IPS-20b (cell line): Measurements from ENCODE around the gene ST3GAL3.

Experiments
- H3K27ac ChIP-seq: one replicate; pipeline ENCODE4 v1.5.1; 2013; ENCODE audit warnings: low read length
- H3K27me3 ChIP-seq: 2 replicates; pipeline ENCODE4 v1.6.1; 2013; ENCODE audit warnings: mild to moderate bottlenecking, low read length, inconsistent platforms; ENCODE audit not compliant: insufficient read depth
- H3K36me3 ChIP-seq: 2 replicates; pipeline ENCODE4 v1.6.1; 2013; ENCODE audit warnings: low read depth, mild to moderate bottlenecking, inconsistent platforms, low read length, moderate library complexity; ENCODE audit not compliant: insufficient read depth
- H3K4me1 ChIP-seq: 2 replicates; pipeline ENCODE4 v1.6.1; 2013; ENCODE audit warnings: mild to moderate bottlenecking, control low read depth, inconsistent platforms, low read length, moderate library complexity; ENCODE audit not compliant: insufficient read depth
- H3K4me3 ChIP-seq: 2 replicates; pipeline ENCODE4 v1.5.1; 2013; ENCODE audit warnings: mild to moderate bottlenecking, low read length, inconsistent platforms
- H3K9ac ChIP-seq: 2 replicates; pipeline ENCODE4 v1.6.1; 2013; ENCODE audit warnings: low read depth, mild to moderate bottlenecking, inconsistent platforms, low read length, moderate library complexity
- H3K9me3 ChIP-seq: 2 replicates; pipeline ENCODE4 v1.6.1; 2013; ENCODE audit warnings: mild to moderate bottlenecking, low read depth, low read length, inconsistent platforms; ENCODE audit not compliant: insufficient read depth

Gene ST3GAL3

GRCh38 chr1:43707190-43708001 is at the start of gene ST3GAL3:
Gene ST3GAL3 (plus strand): TSS chr1:43707536. CDS start chr1:43736263, 28,727 bp downstream.
- Histone ChIP-seq H3K9ac (peak within 1 kb of the TSS; percentile 96), H3K4me1 (peaks cover 11% of the 10 kb centered on the region; the same call in 1 of the 2 replicates), H3K27me3 (no peaks in the 10 kb centered on the region), H3K27ac (peak within 1 kb of the TSS; percentile 57), H3K9me3 (no peaks in the 10 kb centered on the region), H3K36me3 (peaks cover 37% of the 10 kb centered on the region), H3K4me3 (peak within 1 kb of the TSS; percentile 97)

GRCh38 chr1:43659212-43660166 is 47.8 kb upstream of the ST3GAL3 start:
- peak overlapping the region; percentile 54 for H3K4me3 ChIP-seq
- H3K27ac ChIP-seq, result peak overlapping the region; percentile 67
- no peaks in the 10 kb centered on the region for H3K27me3 ChIP-seq
- H3K9ac ChIP-seq, result 0 out of 2 replicates have a peak overlapping the region, but pooled peaks have one; percentile 49
- H3K36me3 ChIP-seq, result peaks cover 95% of the 10 kb centered on the region
- peaks cover 18% of the 10 kb centered on the region for H3K4me1 ChIP-seq
- H3K9me3 ChIP-seq, result no peaks in the 10 kb centered on the region

GRCh38 chr1:43660355-43660754 is 47.0 kb upstream of the ST3GAL3 start:
- Histone ChIP-seq H3K4me1 (peaks cover 18% of the 10 kb centered on the region), H3K4me3 (peak overlapping the region; percentile 54), H3K27ac (peak overlapping the region; percentile 67), H3K27me3 (no peaks in the 10 kb centered on the region), H3K9me3 (no peaks in the 10 kb centered on the region), H3K36me3 (peaks cover 95% of the 10 kb centered on the region), H3K9ac (0 out of 2 replicates have a peak overlapping the region, but pooled peaks have one; percentile 49)

- Histone ChIP-seq H3K9ac (no peak overlapping the region), H3K27ac (no peak overlapping the region)
Measured at GRCh38 chr1:43664369-43664768, 43.0 kb upstream of the ST3GAL3 start.

GRCh38 chr1:43666608-43667007 is 40.7 kb upstream of the ST3GAL3 start:
- Histone ChIP-seq H3K9me3 (no peaks in the 10 kb centered on the region), H3K4me3 (no peak overlapping the region), H3K36me3 (peaks cover 100% of the 10 kb centered on the region), H3K9ac (no peak overlapping the region), H3K27me3 (no peaks in the 10 kb centered on the region), H3K4me1 (no peaks in the 10 kb centered on the region; the same call in 1 of the 2 replicates), H3K27ac (no peak overlapping the region)

More at GRCh38 chr1:43664369-43664768, 43.0 kb upstream of the ST3GAL3 start:
- no peaks in the 10 kb centered on the region for H3K9me3 ChIP-seq
- no peaks in the 10 kb centered on the region for H3K27me3 ChIP-seq
- H3K36me3 ChIP-seq, result peaks cover 94% of the 10 kb centered on the region
- peaks cover 15% of the 10 kb centered on the region for H3K4me1 ChIP-seq
- no peak overlapping the region for H3K4me3 ChIP-seq

- no peak overlapping the region for H3K4me3 ChIP-seq
- H3K4me1 ChIP-seq, result no peaks in the 10 kb centered on the region
- no peak overlapping the region for H3K27ac ChIP-seq
- H3K9ac ChIP-seq, result no peak overlapping the region
- H3K36me3 ChIP-seq, result peaks cover 97% of the 10 kb centered on the region
- H3K9me3 ChIP-seq, result no peaks in the 10 kb centered on the region
- no peaks in the 10 kb centered on the region for H3K27me3 ChIP-seq
Measured at GRCh38 chr1:43668956-43669355, 38.4 kb upstream of the ST3GAL3 start.

GRCh38 chr1:43669878-43670277 is 37.5 kb upstream of the ST3GAL3 start:
- Histone ChIP-seq H3K27me3 (no peaks in the 10 kb centered on the region), H3K4me3 (no peak overlapping the region), H3K36me3 (peaks cover 97% of the 10 kb centered on the region), H3K9ac (no peak overlapping the region), H3K9me3 (no peaks in the 10 kb centered on the region), H3K4me1 (no peaks in the 10 kb centered on the region), H3K27ac (no peak overlapping the region)

- Histone ChIP-seq H3K27me3 (no peaks in the 10 kb centered on the region), H3K27ac (no peak overlapping the region), H3K36me3 (peaks cover 96% of the 10 kb centered on the region), H3K9ac (no peak overlapping the region), H3K9me3 (no peaks in the 10 kb centered on the region), H3K4me3 (no peak overlapping the region), H3K4me1 (no peaks in the 10 kb centered on the region)
Measured at GRCh38 chr1:43671193-43671592, 36.1 kb upstream of the ST3GAL3 start.

- Histone ChIP-seq H3K9me3 (no peaks in the 10 kb centered on the region), H3K27ac (no peak overlapping the region), H3K9ac (no peak overlapping the region), H3K27me3 (no peaks in the 10 kb centered on the region), H3K4me1 (no peaks in the 10 kb centered on the region), H3K4me3 (no peak overlapping the region), H3K36me3 (peaks cover 95% of the 10 kb centered on the region)
Measured at GRCh38 chr1:43671626-43672330, 35.6 kb upstream of the ST3GAL3 start.

- peaks cover 93% of the 10 kb centered on the region for H3K36me3 ChIP-seq
- H3K9ac ChIP-seq, result no peak overlapping the region
- no peak overlapping the region for H3K27ac ChIP-seq
- H3K4me1 ChIP-seq, result no peaks in the 10 kb centered on the region
- no peaks in the 10 kb centered on the region for H3K9me3 ChIP-seq
- H3K4me3 ChIP-seq, result no peak overlapping the region
- H3K27me3 ChIP-seq, result no peaks in the 10 kb centered on the region
Measured at GRCh38 chr1:43673261-43673660, 34.1 kb upstream of the ST3GAL3 start.

GRCh38 chr1:43678940-43679339 is 28.4 kb upstream of the ST3GAL3 start:
- H3K4me1 ChIP-seq, result no peaks in the 10 kb centered on the region
- no peak overlapping the region for H3K27ac ChIP-seq
- H3K9me3 ChIP-seq, result no peaks in the 10 kb centered on the region
- H3K9ac ChIP-seq, result no peak overlapping the region
- H3K4me3 ChIP-seq, result no peak overlapping the region
- H3K36me3 ChIP-seq, result peaks cover 95% of the 10 kb centered on the region
- no peaks in the 10 kb centered on the region for H3K27me3 ChIP-seq
